ENCODE results near the gene MLH3.

DNA sequence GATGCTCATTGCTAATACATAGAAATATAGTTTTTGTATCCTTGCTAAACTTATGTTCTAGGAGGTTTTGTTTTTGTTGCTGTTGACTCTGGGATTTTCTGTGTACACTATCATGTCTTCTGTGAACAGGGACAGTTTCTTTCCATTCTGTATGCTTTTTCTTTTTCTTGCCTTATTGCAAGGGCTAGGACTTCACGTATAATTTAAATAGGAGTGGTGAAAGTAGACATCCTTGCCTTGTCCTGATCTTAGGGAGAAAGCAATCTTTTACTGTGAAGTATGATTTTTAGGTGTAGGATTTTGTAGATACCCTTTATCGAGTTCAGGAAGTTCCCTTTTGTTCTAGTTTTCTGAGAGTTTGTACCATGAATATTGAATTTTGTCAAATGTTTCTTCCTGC lies 50.0 kb downstream of the MLH3 start:
- TF ChIP-seq EZH2 (IDR thresholded peaks at IDR 0.05; ENCODE audit: low read length, missing control alignments) = no peak
- TF ChIP-seq, protein P1, sequence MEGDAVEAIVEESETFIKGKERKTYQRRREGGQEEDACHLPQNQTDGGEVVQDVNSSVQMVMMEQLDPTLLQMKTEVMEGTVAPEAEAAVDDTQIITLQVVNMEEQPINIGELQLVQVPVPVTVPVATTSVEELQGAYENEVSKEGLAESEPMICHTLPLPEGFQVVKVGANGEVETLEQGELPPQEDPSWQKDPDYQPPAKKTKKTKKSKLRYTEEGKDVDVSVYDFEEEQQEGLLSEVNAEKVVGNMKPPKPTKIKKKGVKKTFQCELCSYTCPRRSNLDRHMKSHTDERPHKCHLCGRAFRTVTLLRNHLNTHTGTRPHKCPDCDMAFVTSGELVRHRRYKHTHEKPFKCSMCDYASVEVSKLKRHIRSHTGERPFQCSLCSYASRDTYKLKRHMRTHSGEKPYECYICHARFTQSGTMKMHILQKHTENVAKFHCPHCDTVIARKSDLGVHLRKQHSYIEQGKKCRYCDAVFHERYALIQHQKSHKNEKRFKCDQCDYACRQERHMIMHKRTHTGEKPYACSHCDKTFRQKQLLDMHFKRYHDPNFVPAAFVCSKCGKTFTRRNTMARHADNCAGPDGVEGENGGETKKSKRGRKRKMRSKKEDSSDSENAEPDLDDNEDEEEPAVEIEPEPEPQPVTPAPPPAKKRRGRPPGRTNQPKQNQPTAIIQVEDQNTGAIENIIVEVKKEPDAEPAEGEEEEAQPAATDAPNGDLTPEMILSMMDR (conservative IDR thresholded peaks at IDR 0.05 in 1 of 2, IDR thresholded peaks at IDR 0.05 in 1 of 2; ENCODE audit: low read depth in 1 of 2, low read length in 2 of 2) = no peak

All from fibroblast of lung (primary cell).